SJSA1 (cell line): ENCODE results near the gene ZDHHC24. TPM values are rescaled to one million over a fixed set of nuclear protein-coding genes. Genes with fewer than 3 reads are reported as not detected.

ENCODE experiments used
- DNase-seq, 2 experiments: peaks; one replicate each; pipeline ENCODE4 v3.0.0-alpha.2; 2015 to 2020; ENCODE audit warnings: low spot score in 2 of 2, low read depth in 1 of 2
- H3K27ac ChIP-seq: fragments of 250-450 bp; sonication (Bioruptor Pico); 2 replicates; pipeline ENCODE4 v1.5.1; 2020; ENCODE audit warnings: mild to moderate bottlenecking, moderate library complexity
- H3K27me3 ChIP-seq: fragments of 250-450 bp; sonication (Bioruptor Pico); replicated peaks from 2 replicates; pipeline ENCODE4 v1.5.1; 2020; ENCODE audit warnings: mild to moderate bottlenecking, moderate library complexity
- H3K36me3 ChIP-seq: fragments of 250-450 bp; sonication (Bioruptor Pico); 2 replicates; pipeline ENCODE4 v1.5.1; 2020; ENCODE audit warnings: mild to moderate bottlenecking
- H3K4me1 ChIP-seq: fragments of 250-450 bp; sonication (Bioruptor Pico); replicated peaks from 2 replicates; pipeline ENCODE4 v1.6.1; 2021; ENCODE audit warnings: mild to moderate bottlenecking
- H3K4me3 ChIP-seq: fragments of 250-450 bp; sonication (Bioruptor Pico); 2 replicates; pipeline ENCODE4 v1.5.1; 2020; ENCODE audit warnings: mild to moderate bottlenecking
- H3K9me3 ChIP-seq: fragments of 250-450 bp; sonication (Bioruptor Pico); replicated peaks from 2 replicates; pipeline ENCODE4 v1.5.1; 2020; ENCODE audit warnings: mild to moderate bottlenecking
- total RNA-seq: library from RNA; depleted of rRNA; stranded (reverse); fragments of >200 nt; shearing (Covaris generic); gene quantifications from 2 replicates; pipeline ENCODE4 v1.2.3, GENCODE V29; 2014

The ZDHHC24 gene
- total RNA-seq, 1 experiment from 2014 or later, result 17.9 TPM

DNA sequence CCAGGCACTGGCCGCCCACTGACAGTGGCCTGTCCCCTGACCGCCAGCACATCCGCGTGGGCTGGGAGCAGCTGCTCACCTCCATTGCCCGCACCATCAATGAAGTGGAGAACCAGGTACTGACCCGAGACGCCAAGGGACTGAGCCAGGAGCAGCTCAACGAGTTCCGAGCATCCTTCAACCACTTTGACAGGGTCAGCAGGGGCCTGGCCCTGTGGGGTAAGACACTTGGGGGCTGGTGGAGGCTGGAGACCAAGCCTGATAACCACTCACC is 16.1 kb upstream of the ZDHHC24 start:
- no peak overlapping the region for H3K4me3 ChIP-seq
- H3K27ac ChIP-seq, result no peak overlapping the region
- DNase-seq, result no peak
- H3K9me3 ChIP-seq, result no peaks in the 10 kb centered on the region; the same call in 1 of the 2 replicates
- no peaks in the 10 kb centered on the region for H3K36me3 ChIP-seq
- H3K4me1 ChIP-seq, result no peaks in the 10 kb centered on the region
- peaks cover 51% of the 10 kb centered on the region for H3K27me3 ChIP-seq

DNA sequence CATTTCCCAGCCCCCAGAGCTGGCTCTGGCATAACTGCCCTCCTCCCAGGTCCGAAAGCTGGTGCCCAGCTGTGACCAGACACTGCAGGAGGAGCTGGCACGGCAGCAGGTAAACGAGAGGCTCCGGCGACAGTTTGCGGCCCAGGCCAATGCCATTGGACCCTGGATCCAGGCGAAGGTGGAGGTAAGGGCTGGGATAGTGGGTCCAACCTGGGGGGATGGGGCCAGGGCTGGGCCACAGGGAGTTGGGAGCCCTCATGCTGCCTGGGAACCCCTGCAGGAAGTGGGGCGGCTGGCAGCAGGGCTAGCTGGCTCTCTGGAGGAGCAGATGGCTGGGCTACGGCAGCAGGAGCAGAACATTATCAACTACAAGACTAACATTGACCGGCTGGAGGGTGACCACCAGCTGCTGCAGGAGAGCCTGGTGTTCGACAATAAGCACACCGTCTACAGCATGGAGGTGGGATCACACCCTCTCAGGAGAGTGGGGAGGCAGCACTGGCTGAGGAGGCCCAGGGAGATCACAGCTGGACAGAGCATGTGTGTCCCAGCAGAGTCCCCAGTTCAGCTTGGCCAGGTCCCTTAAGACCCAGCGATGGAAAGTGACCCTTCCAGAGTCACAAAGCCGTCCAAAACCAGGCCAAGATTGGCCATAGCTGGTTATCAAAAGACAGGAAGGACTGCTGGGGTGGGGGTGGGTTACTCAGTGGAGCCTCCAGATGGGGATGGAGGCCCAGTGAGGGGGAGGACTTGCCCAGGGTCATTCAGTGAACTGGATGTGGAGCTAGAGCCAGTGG is 15.5 kb upstream of the ZDHHC24 start:
- Histone ChIP-seq H3K4me1 (no peaks in the 10 kb centered on the region), H3K4me3 (no peak overlapping the region), H3K27ac (no peak overlapping the region), H3K27me3 (peaks cover 54% of the 10 kb centered on the region), H3K9me3 (no peaks in the 10 kb centered on the region; the same call in 1 of the 2 replicates), H3K36me3 (no peaks in the 10 kb centered on the region)
- DNase-seq, result no peak

DNA sequence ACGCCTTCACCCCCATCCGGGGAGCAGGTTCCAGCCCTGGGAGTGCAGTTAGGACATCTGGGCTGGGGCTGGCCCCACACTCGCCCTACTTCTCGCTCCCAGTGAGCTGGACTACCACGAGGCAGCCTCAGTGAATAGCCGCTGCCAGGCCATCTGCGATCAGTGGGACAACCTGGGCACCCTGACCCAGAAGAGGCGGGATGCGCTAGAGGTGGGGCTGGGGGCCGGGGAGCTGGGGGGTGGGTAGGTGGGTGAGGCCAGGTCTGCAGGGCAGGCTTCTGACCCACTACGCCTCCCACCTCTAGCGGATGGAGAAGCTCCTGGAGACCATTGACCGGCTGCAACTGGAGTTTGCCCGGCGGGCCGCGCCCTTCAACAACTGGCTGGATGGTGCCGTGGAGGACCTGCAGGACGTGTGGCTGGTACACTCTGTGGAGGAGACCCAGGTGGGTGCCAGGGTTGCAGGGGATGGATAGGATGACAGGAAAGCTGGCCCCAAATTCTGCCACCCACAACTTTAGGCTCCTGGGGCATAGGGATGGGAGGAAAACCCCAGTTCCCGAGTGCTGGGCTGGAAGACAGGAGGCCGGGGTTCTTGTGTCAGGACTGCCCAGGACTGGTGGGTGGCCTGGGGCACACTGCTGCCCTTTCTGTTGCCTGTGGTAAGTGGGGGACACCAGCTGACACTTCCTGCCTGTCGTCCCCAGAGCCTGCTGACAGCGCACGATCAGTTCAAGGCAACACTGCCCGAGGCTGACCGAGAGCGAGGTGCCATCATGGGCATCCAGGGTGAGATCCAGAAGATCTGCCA is 14.2 kb upstream of the ZDHHC24 start:
- no peaks in the 10 kb centered on the region for H3K36me3 ChIP-seq
- H3K4me1 ChIP-seq, result no peaks in the 10 kb centered on the region
- no peaks in the 10 kb centered on the region; the same call in 1 of the 2 replicates for H3K9me3 ChIP-seq
- peaks cover 56% of the 10 kb centered on the region for H3K27me3 ChIP-seq
- no peak overlapping the region for H3K4me3 ChIP-seq
- DNase-seq, result no peak
- H3K27ac ChIP-seq, result no peak overlapping the region

DNA sequence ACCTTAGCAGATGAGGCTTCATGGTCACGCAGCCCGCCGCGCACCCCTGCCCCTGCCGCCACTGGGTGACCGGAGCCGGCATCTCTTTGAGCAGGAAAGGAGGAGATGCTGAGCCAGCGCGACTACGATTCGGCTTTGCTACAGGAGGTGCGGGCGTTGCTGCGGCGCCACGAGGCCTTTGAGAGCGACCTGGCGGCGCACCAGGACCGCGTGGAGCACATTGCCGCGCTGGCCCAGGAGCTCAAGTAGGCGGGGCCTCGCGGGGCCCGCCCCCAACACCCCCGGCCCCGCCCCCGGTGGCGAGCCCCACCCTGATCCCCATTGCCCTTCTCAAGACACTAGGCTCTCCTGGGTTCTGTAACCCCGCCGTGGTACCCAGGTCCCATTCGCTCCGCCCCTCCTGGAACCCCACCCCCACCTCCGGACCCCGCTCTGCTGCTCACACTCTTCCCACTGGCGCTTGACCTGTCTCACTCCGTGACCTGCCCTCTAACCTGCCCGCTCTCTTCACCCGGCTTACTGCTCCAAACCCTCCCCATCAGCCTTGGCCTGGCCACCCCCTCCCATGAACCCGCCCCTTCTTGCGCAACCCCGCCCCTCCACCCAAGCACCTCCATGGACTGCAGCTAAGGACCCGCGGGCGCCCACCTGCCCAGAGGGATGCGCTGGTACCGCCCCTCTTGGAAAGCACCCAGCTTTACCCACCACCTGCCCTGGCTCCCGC is 13.5 kb upstream of the ZDHHC24 start:
- no peak for DNase-seq
- no peaks in the 10 kb centered on the region for H3K36me3 ChIP-seq
- H3K4me1 ChIP-seq, result no peaks in the 10 kb centered on the region
- peaks cover 56% of the 10 kb centered on the region for H3K27me3 ChIP-seq
- H3K9me3 ChIP-seq, result no peaks in the 10 kb centered on the region; the same call in none of the 2 replicates
- no peak overlapping the region for H3K27ac ChIP-seq
- no peak overlapping the region for H3K4me3 ChIP-seq

DNA sequence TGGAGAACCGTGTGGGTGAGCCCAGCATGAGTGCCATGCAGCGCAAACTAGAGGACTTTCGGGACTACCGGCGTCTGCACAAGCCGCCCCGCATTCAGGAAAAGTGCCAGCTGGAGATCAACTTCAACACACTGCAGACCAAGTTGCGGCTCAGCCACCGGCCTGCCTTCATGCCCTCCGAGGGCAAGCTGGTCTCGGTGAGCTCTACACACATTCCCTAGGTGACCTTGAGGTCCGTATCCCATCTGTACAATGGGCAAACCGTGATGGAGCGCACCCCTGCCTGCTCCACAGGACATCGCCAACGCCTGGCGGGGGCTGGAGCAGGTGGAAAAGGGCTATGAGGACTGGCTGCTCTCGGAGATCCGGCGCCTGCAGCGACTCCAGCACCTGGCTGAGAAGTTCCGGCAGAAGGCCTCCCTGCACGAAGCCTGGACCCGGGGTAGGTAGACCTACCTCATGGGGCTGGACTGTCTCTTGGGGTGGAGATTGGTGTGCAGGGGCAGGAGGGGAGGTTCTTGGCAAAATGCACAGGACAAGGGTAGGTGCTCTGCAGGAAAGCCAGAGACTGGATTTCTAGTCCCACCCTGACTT is 12.0 kb upstream of the ZDHHC24 start:
- Histone ChIP-seq H3K4me1 (no peaks in the 10 kb centered on the region), H3K36me3 (no peaks in the 10 kb centered on the region), H3K4me3 (no peak overlapping the region), H3K9me3 (no peaks in the 10 kb centered on the region; the same call in none of the 2 replicates), H3K27me3 (peaks cover 48% of the 10 kb centered on the region), H3K27ac (no peak overlapping the region)
- DNase-seq, result no peak

DNA sequence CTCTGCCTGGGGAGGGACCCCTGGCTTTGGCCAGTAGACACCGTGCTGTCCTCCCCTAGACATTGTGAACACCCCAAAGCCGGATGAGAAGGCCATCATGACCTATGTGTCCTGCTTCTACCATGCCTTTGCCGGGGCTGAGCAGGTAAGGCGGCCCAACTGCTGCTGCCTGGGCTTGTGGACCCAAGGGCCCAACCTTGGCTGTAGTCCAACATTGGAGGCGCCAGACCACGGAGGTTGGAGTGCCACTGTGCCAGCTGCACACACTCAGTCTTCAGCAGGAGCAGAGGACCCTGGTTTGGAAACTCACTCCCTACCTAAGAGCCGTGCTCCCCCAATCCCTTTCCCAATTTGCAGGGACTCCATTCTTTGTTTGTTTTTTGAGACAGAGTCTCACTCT is 10.2 kb upstream of the ZDHHC24 start:
- no peaks in the 10 kb centered on the region for H3K4me1 ChIP-seq
- H3K4me3 ChIP-seq, result no peak overlapping the region
- no peaks in the 10 kb centered on the region for H3K36me3 ChIP-seq
- H3K27me3 ChIP-seq, result peaks cover 38% of the 10 kb centered on the region
- no peaks in the 10 kb centered on the region; the same call in none of the 2 replicates for H3K9me3 ChIP-seq
- no peak overlapping the region for H3K27ac ChIP-seq
- DNase-seq, result no peak

DNA sequence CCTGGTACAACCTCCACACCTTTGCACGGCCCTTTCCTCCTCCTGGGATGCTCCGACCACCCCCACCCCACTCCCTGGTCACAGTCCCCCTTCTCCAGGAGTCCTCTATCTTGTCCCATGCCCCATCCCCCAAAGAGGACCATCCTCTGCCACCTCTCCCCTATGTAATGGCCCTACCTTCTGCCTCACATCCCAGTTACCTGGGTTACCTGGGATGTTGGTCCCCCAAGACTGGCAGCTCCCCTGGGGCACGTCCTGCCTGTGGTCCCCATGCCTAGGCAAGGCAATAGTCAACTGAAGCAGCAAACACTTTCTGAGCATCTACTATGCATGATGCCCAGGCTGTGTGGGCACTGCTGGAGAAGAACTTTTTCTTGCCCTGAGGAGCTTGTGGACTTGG is 9.6 kb upstream of the ZDHHC24 start:
- Histone ChIP-seq H3K4me1 (no peaks in the 10 kb centered on the region), H3K4me3 (no peak overlapping the region), H3K27ac (no peak overlapping the region), H3K36me3 (no peaks in the 10 kb centered on the region), H3K9me3 (no peaks in the 10 kb centered on the region; the same call in none of the 2 replicates), H3K27me3 (peaks cover 31% of the 10 kb centered on the region)
- DNase-seq, result no peak

DNA sequence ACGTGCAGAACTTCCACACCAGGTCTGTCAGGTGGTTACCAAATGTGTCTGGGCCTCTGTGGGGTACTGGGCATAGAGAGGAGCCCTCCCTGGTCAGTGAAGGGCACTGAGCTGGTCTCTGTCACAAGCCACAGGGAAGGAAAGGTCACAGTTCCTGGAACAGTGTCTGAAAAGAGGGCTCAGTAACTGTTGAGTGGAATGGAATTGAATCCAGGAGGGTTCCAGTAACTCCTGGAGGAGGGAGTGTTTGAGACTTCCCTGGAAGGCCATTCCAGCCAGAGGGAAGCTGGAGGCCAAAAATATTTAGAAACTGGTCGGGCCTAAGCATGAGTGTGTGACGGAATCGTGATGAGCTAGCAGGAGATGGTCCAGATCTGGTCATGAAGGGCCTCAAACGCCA is 8.8 kb upstream of the ZDHHC24 start:
- no peak for DNase-seq

DNA sequence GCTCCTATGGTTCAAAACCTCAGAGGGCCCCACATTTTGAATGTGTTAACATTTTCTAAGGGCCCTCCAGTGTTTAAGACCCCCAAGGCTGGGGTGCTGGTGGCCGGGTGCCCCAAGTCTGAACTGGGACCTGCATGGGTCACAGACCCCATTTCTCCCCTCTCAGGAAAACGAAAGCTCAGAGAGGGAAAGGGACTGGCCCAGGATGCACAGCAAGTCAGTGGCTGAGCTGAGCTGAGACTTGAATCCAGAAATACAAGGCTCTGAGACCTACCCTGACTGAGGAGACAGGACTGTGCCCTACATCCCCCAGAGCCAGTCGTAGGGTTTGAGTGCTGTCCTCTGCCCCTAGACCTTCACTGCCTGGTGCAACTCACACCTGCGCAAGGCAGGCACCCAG is 5.0 kb upstream of the ZDHHC24 start:
- no peak overlapping the region for H3K4me3 ChIP-seq
- H3K9me3 ChIP-seq, result no peaks in the 10 kb centered on the region; the same call in 1 of the 2 replicates
- H3K4me1 ChIP-seq, result peaks cover 4% of the 10 kb centered on the region; the same call in 1 of the 2 replicates
- no peak for DNase-seq
- H3K27ac ChIP-seq, result no peak overlapping the region
- H3K36me3 ChIP-seq, result no peaks in the 10 kb centered on the region
- H3K27me3 ChIP-seq, result no peaks in the 10 kb centered on the region; the same call in 1 of the 2 replicates

More for the DNA sequence above, 8.8 kb upstream of the ZDHHC24 start:
- Histone ChIP-seq H3K27me3 (peaks cover 27% of the 10 kb centered on the region), H3K27ac (no peak overlapping the region), H3K9me3 (no peaks in the 10 kb centered on the region; the same call in 1 of the 2 replicates), H3K4me1 (no peaks in the 10 kb centered on the region), H3K4me3 (no peak overlapping the region), H3K36me3 (no peaks in the 10 kb centered on the region)

DNA sequence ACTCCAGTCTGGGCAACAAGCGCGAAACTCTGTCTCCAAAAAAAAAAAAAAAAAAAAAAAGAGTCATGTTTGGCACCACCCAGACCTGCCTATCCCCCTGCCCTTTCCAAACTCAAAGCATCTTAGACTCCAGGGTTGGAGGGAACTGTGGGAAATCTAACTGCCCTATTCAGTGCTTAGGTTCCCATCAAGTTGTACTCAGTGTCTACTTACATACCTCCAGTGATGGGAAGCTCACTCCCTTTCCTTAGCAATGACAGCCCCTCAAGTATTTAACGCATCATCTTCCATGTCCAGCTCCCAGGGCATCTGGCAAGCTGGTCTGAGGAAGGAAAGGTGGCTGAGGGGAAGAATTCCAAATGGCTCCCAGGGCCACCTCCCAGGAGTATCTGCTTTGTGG is 3.8 kb upstream of the ZDHHC24 start:
- DNase-seq, result no peak
- peaks cover 9% of the 10 kb centered on the region for H3K4me1 ChIP-seq
- no peaks in the 10 kb centered on the region; the same call in 1 of the 2 replicates for H3K27me3 ChIP-seq
- no peak overlapping the region for H3K27ac ChIP-seq
- no peak overlapping the region for H3K4me3 ChIP-seq
- no peaks in the 10 kb centered on the region; the same call in 1 of the 2 replicates for H3K9me3 ChIP-seq
- H3K36me3 ChIP-seq, result no peaks in the 10 kb centered on the region

DNA sequence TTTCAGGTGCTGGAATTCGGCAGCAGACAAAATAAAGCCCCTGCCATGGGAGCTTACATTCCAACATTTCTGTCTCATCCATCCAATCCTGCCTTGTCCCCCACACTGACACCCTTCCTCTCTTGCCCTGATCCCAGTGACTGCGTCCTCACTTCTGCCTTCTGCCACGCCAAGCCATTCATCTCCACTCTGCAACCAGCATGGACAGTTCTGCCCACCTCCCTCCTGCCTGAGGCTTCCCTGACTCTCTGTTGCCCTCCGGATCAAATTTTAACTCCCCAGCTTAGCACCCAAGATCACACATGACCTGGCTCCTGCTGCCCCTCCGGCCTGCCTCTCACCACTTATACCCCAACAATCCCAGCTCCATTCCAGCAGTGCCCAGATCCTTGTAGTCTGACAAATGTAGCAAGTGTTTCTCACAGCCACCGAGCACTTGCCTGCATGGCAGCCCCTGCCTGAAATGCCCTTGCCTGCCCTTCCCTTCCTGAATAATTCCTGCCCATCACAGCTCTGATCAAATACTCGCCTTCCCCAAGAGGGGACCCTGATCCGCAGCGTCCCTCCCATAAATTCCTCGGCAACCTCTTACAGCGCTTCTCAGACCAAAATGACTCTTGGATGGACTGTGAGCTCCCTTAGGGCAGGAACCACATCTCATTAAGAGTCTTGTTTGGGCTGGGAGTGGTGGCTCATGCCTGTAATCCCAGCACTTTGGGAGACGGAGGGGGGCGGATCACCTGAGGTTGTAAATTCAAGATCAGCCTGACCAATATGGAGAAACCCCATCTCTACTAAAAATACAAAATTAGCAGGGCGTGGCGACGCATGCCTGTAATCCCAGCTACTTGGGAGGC is 3.2 kb upstream of the ZDHHC24 start:
- DNase-seq, result no peak
- peaks cover 9% of the 10 kb centered on the region for H3K4me1 ChIP-seq
- no peak overlapping the region for H3K27ac ChIP-seq
- no peaks in the 10 kb centered on the region for H3K36me3 ChIP-seq
- H3K9me3 ChIP-seq, result no peaks in the 10 kb centered on the region
- H3K4me3 ChIP-seq, result no peak overlapping the region
- H3K27me3 ChIP-seq, result no peaks in the 10 kb centered on the region; the same call in 1 of the 2 replicates

DNA sequence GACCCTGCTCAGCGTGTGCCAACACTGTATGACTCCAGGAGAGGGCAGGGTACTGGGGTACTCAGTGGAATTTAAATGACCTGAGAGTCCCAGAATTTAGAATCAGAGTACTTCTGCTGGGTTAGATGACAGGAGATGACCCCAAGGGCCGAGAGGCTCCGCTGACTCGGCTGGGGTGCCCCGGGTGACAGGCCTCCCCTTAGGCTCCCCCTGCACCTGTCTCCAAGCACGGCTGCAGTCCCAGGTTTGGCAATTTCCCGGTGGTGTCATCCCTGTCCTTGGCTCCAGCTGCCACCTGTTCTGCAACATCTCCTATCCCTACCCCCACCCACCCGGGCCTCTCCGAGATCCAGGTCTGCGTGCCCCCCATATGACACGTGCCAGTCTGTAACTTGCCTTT is 2.2 kb upstream of the ZDHHC24 start:
- no peaks in the 10 kb centered on the region for H3K9me3 ChIP-seq
- H3K36me3 ChIP-seq, result no peaks in the 10 kb centered on the region
- no peak for DNase-seq
- no peak overlapping the region for H3K27ac ChIP-seq
- H3K27me3 ChIP-seq, result no peaks in the 10 kb centered on the region; the same call in 1 of the 2 replicates
- H3K4me3 ChIP-seq, result no peak overlapping the region
- H3K4me1 ChIP-seq, result peaks cover 9% of the 10 kb centered on the region

DNA sequence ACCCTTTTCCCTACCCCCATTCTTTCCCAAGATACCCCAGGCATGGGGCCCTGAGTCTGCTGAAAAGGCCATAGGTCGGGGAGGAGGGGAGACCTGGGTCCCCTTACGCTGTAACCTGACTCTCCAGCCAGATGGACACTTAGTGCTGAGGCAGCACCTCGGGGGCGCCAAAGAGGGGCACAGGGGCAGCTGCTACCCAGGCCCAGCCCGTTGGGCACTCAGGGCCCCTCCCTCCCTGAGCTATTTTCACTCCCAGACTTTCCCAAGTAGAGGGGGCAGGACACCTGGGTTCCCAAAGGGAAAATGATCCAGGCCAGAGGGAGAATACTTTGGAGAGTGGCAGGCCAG is 1.8 kb upstream of the ZDHHC24 start:
- H3K27me3 ChIP-seq, result no peaks in the 10 kb centered on the region; the same call in 1 of the 2 replicates
- H3K27ac ChIP-seq, result no peak overlapping the region
- H3K4me1 ChIP-seq, result peaks cover 9% of the 10 kb centered on the region
- no peaks in the 10 kb centered on the region for H3K9me3 ChIP-seq
- no peak for DNase-seq
- no peak overlapping the region for H3K4me3 ChIP-seq
- H3K36me3 ChIP-seq, result no peaks in the 10 kb centered on the region
